ENCODE data around the gene ADGRF4.
A peak's percentile ranks its signal among the peaks of the same experiment; 100 is the strongest.

Gene ADGRF4

GRCh38 chr6:47686411-47686810, 12.0 kb upstream of the ADGRF4 start:
- no peak for DNase-seq

GRCh38 chr6:47687432-47687831, 10.9 kb upstream of the ADGRF4 start:
- DNase-seq = peak; percentile 30

- no peak for DNase-seq
These were observed 8.2 kb upstream of the ADGRF4 start for GRCh38 chr6:47690214-47690613.

- DNase-seq = peak; percentile 37
These were observed 7.6 kb upstream of the ADGRF4 start for GRCh38 chr6:47690791-47691190.

GRCh38 chr6:47697925-47698324, 455 bp upstream of the ADGRF4 start:
- DNase-seq = no peak

GRCh38 chr6:47700053-47700452, 1.7 kb downstream of the ADGRF4 start:
- no peak for DNase-seq

GRCh38 chr6:47700596-47700995, 2.2 kb downstream of the ADGRF4 start:
- DNase-seq = no peak

GRCh38 chr6:47701363-47701762, 3.0 kb downstream of the ADGRF4 start:
- DNase-seq = no peak

GRCh38 chr6:47709160-47709559, 10.8 kb downstream of the ADGRF4 start:
- peak; percentile 48 for DNase-seq

GRCh38 chr6:47710295-47710694, 11.9 kb downstream of the ADGRF4 start:
- peak; percentile 40 for DNase-seq

GRCh38 chr6:47713200-47713599, 14.8 kb downstream of the ADGRF4 start:
- no peak for DNase-seq

- no peak for DNase-seq
These were observed 16.4 kb downstream of the ADGRF4 start for GRCh38 chr6:47714802-47715201.

GRCh38 chr6:47715782-47716181, 17.4 kb downstream of the ADGRF4 start:
- no peak for DNase-seq

GRCh38 chr6:47716207-47716606, 17.8 kb downstream of the ADGRF4 start:
- DNase-seq = no peak

GRCh38 chr6:47718571-47718970, 20.2 kb downstream of the ADGRF4 start:
- DNase-seq = no peak

- DNase-seq = no peak
These were observed 22.8 kb downstream of the ADGRF4 start for GRCh38 chr6:47721189-47721588.

GRCh38 chr6:47722194-47722593, 23.8 kb downstream of the ADGRF4 start:
- no peak for DNase-seq

GRCh38 chr6:47724300-47724699, 25.9 kb downstream of the ADGRF4 start:
- no peak for DNase-seq

GRCh38 chr6:47727391-47727790, 29.0 kb downstream of the ADGRF4 start:
- DNase-seq = no peak

GRCh38 chr6:47729019-47729418, 30.6 kb downstream of the ADGRF4 start:
- DNase-seq = no peak

- DNase-seq = no peak
These were observed 31.1 kb downstream of the ADGRF4 start for GRCh38 chr6:47729457-47729856.

GRCh38 chr6:47733879-47734558, 35.6 kb downstream of the ADGRF4 start:
- peak; percentile 7 for DNase-seq

- DNase-seq = no peak
These were observed 36.6 kb downstream of the ADGRF4 start for GRCh38 chr6:47734831-47735481.

- no peak for DNase-seq
These were observed 37.8 kb downstream of the ADGRF4 start for GRCh38 chr6:47736083-47736700.

Data from NCI-H2029 treated with DMSO at 0.1 percent for 48 hours (cell line).